SK-N-SH treated with all-trans-retinoic acid at 6 μM for 48 hours (cell line): ENCODE results near the gene RIPOR3.

Source experiments
- ATAC-seq: fragments of 200-7000 bp; cut with Tn5 transposase; 3 replicates; pipeline ENCODE4 v1.9.1; 2020; ENCODE audit warnings: mild to moderate bottlenecking, moderate library complexity
- ARNTL ChIP-seq: fragments of 450-650 bp; formaldehyde crosslinking; IDR thresholded peaks from 2 replicates; pipeline ENCODE4 v1.5.0; 2020; ENCODE audit warnings: low read depth, mild to moderate bottlenecking, moderate library complexity, borderline replicate concordance
- BACH2 ChIP-seq: fragments of 250-450 bp; sonication (Bioruptor Pico); IDR thresholded peaks from 2 replicates; pipeline ENCODE4 v1.9.0; 2021; ENCODE audit warnings: mild to moderate bottlenecking, borderline replicate concordance
- CSDC2 ChIP-seq: fragments of 250-450 bp; sonication (Bioruptor Pico); IDR thresholded peaks from 2 replicates; pipeline ENCODE4 v1.5.0; 2020; ENCODE audit warnings: mild to moderate bottlenecking, moderate library complexity
- ESRRG ChIP-seq: fragments of 250-450 bp; sonication (Bioruptor Pico); IDR thresholded peaks from 2 replicates; pipeline ENCODE4 v1.6.1; 2021; ENCODE audit warnings: mild to moderate bottlenecking
- GLIS3 ChIP-seq: fragments of 250-450 bp; sonication (Bioruptor Pico); IDR thresholded peaks from 2 replicates; pipeline ENCODE4 v1.5.0; 2020; ENCODE audit warnings: mild to moderate bottlenecking, moderate library complexity
- ISL1 ChIP-seq: fragments of 250-450 bp; sonication (Bioruptor Pico); IDR thresholded peaks from 2 replicates; pipeline ENCODE4 v2.1.2; 2022; ENCODE audit warnings: mild to moderate bottlenecking, moderate library complexity
- OSR1 ChIP-seq: fragments of 250-450 bp; sonication (Bioruptor Pico); IDR thresholded peaks from 2 replicates; pipeline ENCODE4 v1.8.0; 2022; ENCODE audit warnings: moderate library complexity, mild to moderate bottlenecking, inconsistent platforms
- PPARA ChIP-seq: fragments of 250-450 bp; sonication (Bioruptor Pico); IDR thresholded peaks from 2 replicates; pipeline ENCODE4 v1.5.0; 2020; ENCODE audit warnings: mild to moderate bottlenecking, borderline replicate concordance
- RARB ChIP-seq: fragments of 250-450 bp; sonication (Bioruptor Pico); IDR thresholded peaks from 2 replicates; pipeline ENCODE4 v1.8.0; 2021; ENCODE audit warnings: mild to moderate bottlenecking, moderate library complexity
- SNAI2 ChIP-seq: fragments of 250-450 bp; sonication (Bioruptor Pico); IDR thresholded peaks from 2 replicates; pipeline ENCODE4 v1.5.0; 2020; ENCODE audit warnings: mild to moderate bottlenecking, moderate library complexity
- TCF4 ChIP-seq: fragments of 250-450 bp; sonication (Bioruptor Pico); IDR thresholded peaks from 2 replicates; pipeline ENCODE4 v1.8.0; 2021; ENCODE audit warnings: mild to moderate bottlenecking, moderate library complexity, borderline replicate concordance
- TOX ChIP-seq: fragments of 250-450 bp; sonication (Bioruptor Pico); IDR thresholded peaks from 2 replicates; pipeline ENCODE4 v1.8.0; 2021; ENCODE audit warnings: mild to moderate bottlenecking, moderate library complexity, borderline replicate concordance
- ZC3H10 ChIP-seq: fragments of 250-450 bp; sonication (Bioruptor Pico); IDR thresholded peaks from 2 replicates; pipeline ENCODE4 v1.5.1; 2021; ENCODE audit warnings: mild to moderate bottlenecking, moderate library complexity
- ZFP3 ChIP-seq: fragments of 250-450 bp; sonication (Bioruptor Pico); IDR thresholded peaks from 2 replicates; pipeline ENCODE4 v1.5.0; 2020; ENCODE audit warnings: mild to moderate bottlenecking, moderate library complexity
- ZFP30 ChIP-seq: fragments of 450-650 bp; formaldehyde crosslinking; IDR thresholded peaks from 2 replicates; pipeline ENCODE4 v1.5.0; 2022; ENCODE audit warnings: mild to moderate bottlenecking, moderate library complexity
- ZNF565 ChIP-seq: fragments of 450-650 bp; formaldehyde crosslinking; conservative IDR thresholded peaks from 2 replicates; pipeline ENCODE4 v1.5.0; 2020; ENCODE audit warnings: low read depth, mild to moderate bottlenecking, moderate library complexity
- ZNF70 ChIP-seq: fragments of 450-650 bp; formaldehyde crosslinking; IDR thresholded peaks from 2 replicates; pipeline ENCODE4 v1.5.0; 2020; ENCODE audit warnings: mild to moderate bottlenecking, moderate library complexity
- ZNF8 ChIP-seq: fragments of 450-650 bp; formaldehyde crosslinking; IDR thresholded peaks from 2 replicates; pipeline ENCODE4 v1.5.0; 2020; ENCODE audit warnings: mild to moderate bottlenecking, moderate library complexity
- TF ChIP-seq, protein P1 (sequence below): fragments of 250-450 bp; sonication (Bioruptor Pico); IDR thresholded peaks from 2 replicates; pipeline ENCODE4 v1.5.1; 2020; ENCODE audit warnings: low read depth, mild to moderate bottlenecking, moderate library complexity
- TF ChIP-seq, protein P2 (sequence below): fragments of 250-450 bp; sonication (Bioruptor Pico); IDR thresholded peaks from 2 replicates; pipeline ENCODE4 v1.8.0; 2020; ENCODE audit warnings: mild to moderate bottlenecking, moderate library complexity, borderline replicate concordance
- TF ChIP-seq, protein P3 (sequence below): fragments of 250-450 bp; sonication (Bioruptor Pico); IDR thresholded peaks from 2 replicates; pipeline ENCODE4 v1.5.1; 2021; ENCODE audit warnings: mild to moderate bottlenecking, moderate library complexity
- TF ChIP-seq, protein P4 (sequence below): fragments of 250-450 bp; sonication (Bioruptor Pico); IDR thresholded peaks from 2 replicates; pipeline ENCODE4 v1.5.0; 2020; ENCODE audit warnings: mild to moderate bottlenecking, moderate library complexity
- TF ChIP-seq, protein P5 (sequence below): fragments of 250-450 bp; sonication (Bioruptor Pico); IDR thresholded peaks from 2 replicates; pipeline ENCODE4 v1.8.0; 2021; ENCODE audit warnings: low read depth, mild to moderate bottlenecking, moderate library complexity, borderline replicate concordance

Gene RIPOR3

DNA sequence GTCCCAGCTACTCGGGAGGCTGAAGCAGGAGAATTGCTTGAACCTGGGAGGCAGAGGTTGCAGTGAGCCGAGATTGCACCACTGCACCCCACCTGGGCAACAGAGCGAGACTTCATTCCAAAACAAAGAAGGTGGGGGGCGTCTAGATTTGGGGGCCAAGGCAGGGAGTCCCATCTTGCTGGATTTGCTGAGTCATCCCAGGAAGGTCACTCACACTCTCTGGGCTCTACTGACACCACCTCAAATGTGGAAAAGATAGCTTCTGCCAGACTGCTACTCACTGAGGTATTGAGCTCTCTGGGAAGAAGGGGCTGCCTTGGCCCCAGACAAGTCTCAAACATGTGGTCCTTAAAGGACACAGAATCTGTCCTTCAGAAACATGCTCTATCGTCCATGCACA, 74.3 kb downstream of the RIPOR3 start:
- TF ChIP-seq PPARA (CRISPR knock-in tag) (no peak), ARNTL (CRISPR knock-in tag) (no peak), CSDC2 (no peak), ESRRG (no peak), ZNF70 (CRISPR knock-in tag) (no peak), ISL1 (CRISPR knock-in tag) (no peak), RARB (no peak), ZFP30 (CRISPR knock-in tag) (no peak), OSR1 (CRISPR knock-in tag) (no peak), ZC3H10 (CRISPR knock-in tag) (no peak), TCF4 (no peak), TOX (CRISPR knock-in tag) (no peak), SNAI2 (CRISPR knock-in tag) (no peak)
- TF ChIP-seq, protein P1, sequence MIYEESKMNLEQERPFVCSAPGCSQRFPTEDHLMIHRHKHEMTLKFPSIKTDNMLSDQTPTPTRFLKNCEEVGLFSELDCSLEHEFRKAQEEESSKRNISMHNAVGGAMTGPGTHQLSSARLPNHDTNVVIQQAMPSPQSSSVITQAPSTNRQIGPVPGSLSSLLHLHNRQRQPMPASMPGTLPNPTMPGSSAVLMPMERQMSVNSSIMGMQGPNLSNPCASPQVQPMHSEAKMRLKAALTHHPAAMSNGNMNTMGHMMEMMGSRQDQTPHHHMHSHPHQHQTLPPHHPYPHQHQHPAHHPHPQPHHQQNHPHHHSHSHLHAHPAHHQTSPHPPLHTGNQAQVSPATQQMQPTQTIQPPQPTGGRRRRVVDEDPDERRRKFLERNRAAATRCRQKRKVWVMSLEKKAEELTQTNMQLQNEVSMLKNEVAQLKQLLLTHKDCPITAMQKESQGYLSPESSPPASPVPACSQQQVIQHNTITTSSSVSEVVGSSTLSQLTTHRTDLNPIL (CRISPR knock-in tag): no peak
- TF ChIP-seq, protein P2, sequence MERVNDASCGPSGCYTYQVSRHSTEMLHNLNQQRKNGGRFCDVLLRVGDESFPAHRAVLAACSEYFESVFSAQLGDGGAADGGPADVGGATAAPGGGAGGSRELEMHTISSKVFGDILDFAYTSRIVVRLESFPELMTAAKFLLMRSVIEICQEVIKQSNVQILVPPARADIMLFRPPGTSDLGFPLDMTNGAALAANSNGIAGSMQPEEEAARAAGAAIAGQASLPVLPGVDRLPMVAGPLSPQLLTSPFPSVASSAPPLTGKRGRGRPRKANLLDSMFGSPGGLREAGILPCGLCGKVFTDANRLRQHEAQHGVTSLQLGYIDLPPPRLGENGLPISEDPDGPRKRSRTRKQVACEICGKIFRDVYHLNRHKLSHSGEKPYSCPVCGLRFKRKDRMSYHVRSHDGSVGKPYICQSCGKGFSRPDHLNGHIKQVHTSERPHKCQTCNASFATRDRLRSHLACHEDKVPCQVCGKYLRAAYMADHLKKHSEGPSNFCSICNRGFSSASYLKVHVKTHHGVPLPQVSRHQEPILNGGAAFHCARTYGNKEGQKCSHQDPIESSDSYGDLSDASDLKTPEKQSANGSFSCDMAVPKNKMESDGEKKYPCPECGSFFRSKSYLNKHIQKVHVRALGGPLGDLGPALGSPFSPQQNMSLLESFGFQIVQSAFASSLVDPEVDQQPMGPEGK (CRISPR knock-in tag): no peak
- TF ChIP-seq, protein P3, sequence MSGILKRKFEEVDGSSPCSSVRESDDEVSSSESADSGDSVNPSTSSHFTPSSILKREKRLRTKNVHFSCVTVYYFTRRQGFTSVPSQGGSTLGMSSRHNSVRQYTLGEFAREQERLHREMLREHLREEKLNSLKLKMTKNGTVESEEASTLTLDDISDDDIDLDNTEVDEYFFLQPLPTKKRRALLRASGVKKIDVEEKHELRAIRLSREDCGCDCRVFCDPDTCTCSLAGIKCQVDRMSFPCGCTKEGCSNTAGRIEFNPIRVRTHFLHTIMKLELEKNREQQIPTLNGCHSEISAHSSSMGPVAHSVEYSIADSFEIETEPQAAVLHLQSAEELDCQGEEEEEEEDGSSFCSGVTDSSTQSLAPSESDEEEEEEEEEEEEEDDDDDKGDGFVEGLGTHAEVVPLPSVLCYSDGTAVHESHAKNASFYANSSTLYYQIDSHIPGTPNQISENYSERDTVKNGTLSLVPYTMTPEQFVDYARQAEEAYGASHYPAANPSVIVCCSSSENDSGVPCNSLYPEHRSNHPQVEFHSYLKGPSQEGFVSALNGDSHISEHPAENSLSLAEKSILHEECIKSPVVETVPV: no peak
- TF ChIP-seq, all 23 proteins: peak for 0
- no peak for ATAC-seq

DNA sequence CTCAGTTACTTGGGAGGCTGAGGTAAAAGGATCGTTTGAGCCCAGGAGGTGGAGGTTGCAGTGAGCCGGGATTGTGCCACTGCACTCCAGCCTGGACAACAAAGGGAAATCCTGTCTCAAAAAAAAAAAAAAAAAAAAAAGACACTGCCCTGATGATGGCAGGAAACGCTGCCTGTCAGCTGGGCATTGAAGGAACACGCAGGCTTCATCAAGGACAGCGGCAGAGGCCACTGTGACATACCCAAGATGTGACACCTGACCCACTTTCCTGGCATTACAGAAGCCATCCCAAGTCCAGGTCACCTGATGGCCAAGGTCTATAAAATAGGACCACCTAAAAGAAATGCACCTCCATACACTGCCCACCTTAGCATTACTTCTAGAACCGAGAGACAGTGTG, 75.9 kb downstream of the RIPOR3 start:
- TF ChIP-seq, protein P4, sequence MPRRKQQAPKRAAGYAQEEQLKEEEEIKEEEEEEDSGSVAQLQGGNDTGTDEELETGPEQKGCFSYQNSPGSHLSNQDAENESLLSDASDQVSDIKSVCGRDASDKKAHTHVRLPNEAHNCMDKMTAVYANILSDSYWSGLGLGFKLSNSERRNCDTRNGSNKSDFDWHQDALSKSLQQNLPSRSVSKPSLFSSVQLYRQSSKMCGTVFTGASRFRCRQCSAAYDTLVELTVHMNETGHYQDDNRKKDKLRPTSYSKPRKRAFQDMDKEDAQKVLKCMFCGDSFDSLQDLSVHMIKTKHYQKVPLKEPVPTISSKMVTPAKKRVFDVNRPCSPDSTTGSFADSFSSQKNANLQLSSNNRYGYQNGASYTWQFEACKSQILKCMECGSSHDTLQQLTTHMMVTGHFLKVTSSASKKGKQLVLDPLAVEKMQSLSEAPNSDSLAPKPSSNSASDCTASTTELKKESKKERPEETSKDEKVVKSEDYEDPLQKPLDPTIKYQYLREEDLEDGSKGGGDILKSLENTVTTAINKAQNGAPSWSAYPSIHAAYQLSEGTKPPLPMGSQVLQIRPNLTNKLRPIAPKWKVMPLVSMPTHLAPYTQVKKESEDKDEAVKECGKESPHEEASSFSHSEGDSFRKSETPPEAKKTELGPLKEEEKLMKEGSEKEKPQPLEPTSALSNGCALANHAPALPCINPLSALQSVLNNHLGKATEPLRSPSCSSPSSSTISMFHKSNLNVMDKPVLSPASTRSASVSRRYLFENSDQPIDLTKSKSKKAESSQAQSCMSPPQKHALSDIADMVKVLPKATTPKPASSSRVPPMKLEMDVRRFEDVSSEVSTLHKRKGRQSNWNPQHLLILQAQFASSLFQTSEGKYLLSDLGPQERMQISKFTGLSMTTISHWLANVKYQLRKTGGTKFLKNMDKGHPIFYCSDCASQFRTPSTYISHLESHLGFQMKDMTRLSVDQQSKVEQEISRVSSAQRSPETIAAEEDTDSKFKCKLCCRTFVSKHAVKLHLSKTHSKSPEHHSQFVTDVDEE: no peak
- TF ChIP-seq ESRRG (no peak), ZNF8 (CRISPR knock-in tag) (no peak), GLIS3 (CRISPR knock-in tag) (no peak), OSR1 (CRISPR knock-in tag) (no peak), ZNF70 (CRISPR knock-in tag) (no peak), BACH2 (CRISPR knock-in tag) (no peak), TCF4 (no peak)
- TF ChIP-seq, protein P5, sequence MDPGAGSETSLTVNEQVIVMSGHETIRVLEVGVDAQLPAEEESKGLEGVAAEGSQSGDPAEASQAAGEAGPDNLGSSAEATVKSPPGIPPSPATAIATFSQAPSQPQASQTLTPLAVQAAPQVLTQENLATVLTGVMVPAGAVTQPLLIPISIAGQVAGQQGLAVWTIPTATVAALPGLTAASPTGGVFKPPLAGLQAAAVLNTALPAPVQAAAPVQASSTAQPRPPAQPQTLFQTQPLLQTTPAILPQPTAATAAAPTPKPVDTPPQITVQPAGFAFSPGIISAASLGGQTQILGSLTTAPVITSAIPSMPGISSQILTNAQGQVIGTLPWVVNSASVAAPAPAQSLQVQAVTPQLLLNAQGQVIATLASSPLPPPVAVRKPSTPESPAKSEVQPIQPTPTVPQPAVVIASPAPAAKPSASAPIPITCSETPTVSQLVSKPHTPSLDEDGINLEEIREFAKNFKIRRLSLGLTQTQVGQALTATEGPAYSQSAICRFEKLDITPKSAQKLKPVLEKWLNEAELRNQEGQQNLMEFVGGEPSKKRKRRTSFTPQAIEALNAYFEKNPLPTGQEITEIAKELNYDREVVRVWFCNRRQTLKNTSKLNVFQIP (CRISPR knock-in tag): no peak
- no peak for ATAC-seq

DNA sequence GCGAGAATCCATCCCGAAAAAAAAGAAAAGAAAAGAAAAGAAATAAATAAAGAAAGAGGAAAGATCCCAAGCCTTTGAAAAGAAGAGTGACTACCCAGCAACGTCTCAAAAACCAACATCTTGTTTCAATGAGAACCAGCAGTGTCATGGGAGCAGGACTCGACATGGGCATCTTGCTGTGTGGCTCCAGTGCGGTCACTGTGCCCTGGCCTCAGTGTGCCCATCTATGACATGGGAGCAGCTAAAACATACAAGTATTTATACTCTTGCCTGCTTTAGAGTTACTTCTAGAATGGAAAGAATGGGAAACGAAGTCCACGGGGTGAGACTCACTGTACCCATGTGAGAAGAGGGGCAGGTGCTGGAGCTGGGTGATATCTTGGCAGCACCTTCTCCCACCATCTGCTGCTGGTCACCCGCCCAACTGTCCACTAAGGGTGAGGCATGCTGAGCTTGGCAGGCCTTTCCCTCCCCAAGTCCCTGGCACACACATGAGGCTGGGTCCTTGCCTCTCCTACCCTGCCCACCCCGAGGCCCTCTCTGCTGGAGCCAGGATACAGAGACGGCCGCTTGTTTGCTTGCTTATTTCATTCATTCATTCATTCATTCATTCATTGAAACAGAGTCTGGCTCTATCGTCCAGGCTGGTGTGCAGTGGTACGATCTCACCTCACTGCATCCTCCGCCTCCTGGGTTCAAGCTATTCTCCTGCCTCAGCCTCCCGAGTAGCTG, 77.7 kb downstream of the RIPOR3 start:
- ATAC-seq: no peak
- TF ChIP-seq ZNF70 (CRISPR knock-in tag) (no peak), RARB (no peak), ZC3H10 (CRISPR knock-in tag) (no peak), ZFP3 (CRISPR knock-in tag) (no peak), SNAI2 (CRISPR knock-in tag) (no peak), BACH2 (CRISPR knock-in tag) (no peak), PPARA (CRISPR knock-in tag) (no peak), CSDC2 (no peak), OSR1 (CRISPR knock-in tag) (no peak), ISL1 (CRISPR knock-in tag) (no peak), ESRRG (no peak), GLIS3 (CRISPR knock-in tag) (no peak), ZNF565 (no peak), TOX (CRISPR knock-in tag) (no peak), ZFP30 (CRISPR knock-in tag) (no peak)
- TF ChIP-seq, protein P1 (CRISPR knock-in tag): no peak
- TF ChIP-seq, protein P5 (CRISPR knock-in tag): no peak
